Pancreas (tissue), 10 donors: ENCODE data around the gene LUM. TPM values are rescaled to one million over a fixed set of nuclear protein-coding genes. Genes with fewer than 3 reads are reported as not detected.

Experiments
- ATAC-seq, 4 donors: fragments of 200-7000 bp; cut with Tn5 transposase; one replicate each; pipeline versions ENCODE4 v1.8.0 to v1.9.1; 2020; ENCODE audit warnings: mild to moderate bottlenecking in 4 of 4, moderate library complexity in 4 of 4
- DNase-seq, 6 donors: peaks; one replicate each; pipeline ENCODE4 v3.0.0-alpha.2; 2020
- FAIRE-seq: peaks from 2 replicates; lab custom pipeline; 2012; peaks lifted over from hg19 to GRCh38; lab: Jason Lieb, UNC
- H3K27ac ChIP-seq, 4 donors: fragments of 200-600 bp; sonication (generic); 1 replicate in 3 of 4; 2 replicates in 1 of 4; pipeline versions ENCODE4 v1.5.0 to v1.8.0; 2020
- H3K27me3 ChIP-seq, 4 donors: fragments of 200-600 bp; one replicate each; pipeline ENCODE4 v1.8.0; 2021
- H3K36me3 ChIP-seq, 3 donors: fragments of 200-600 bp; sonication (generic) in 1 of 3; one replicate each; pipeline versions ENCODE4 v1.5.0 to v1.8.0; 2020 to 2021
- H3K4me1 ChIP-seq, 3 donors: fragments of 200-600 bp; one replicate each; pipeline ENCODE4 v1.8.0; 2021
- H3K4me3 ChIP-seq, 4 donors: fragments of 200-600 bp; sonication (generic) in 2 of 4; one replicate each; pipeline versions ENCODE4 v1.5.0 to v1.8.0; 2020 to 2021
- H3K9me3 ChIP-seq, 4 donors: fragments of 200-600 bp; one replicate each; pipeline ENCODE4 v1.8.0; 2021
- WGBS, 2 donors: extraction: QIAGEN DNeasy Blood & Tissue Kit; methylation state at CpG; one replicate each; pipeline ENCODE4 v1.1.7; 2013; 5-methylcytosine and 5-hydroxymethylcytosine counted together
- intact Hi-C, 3 donors: fragments of 100-400 bp; cut with DNase I; formaldehyde crosslinking; loops; one replicate each; pipeline versions ENCODE4 v1.11.1 to v1.14.2; 2022
- polyA plus RNA-seq, 2 donors: library from polyadenylated mRNA; stranded (reverse); fragments of 200-250 nt; gene quantifications; one replicate each; pipeline ENCODE4 v1.2.3, GENCODE V29; 2013
- total RNA-seq, 6 donors: library from RNA; stranded (reverse); fragmentation: NEBNext Ultra II Directional in 4 of 6; extraction: Animal tissue kit (Norgen Biotek cat#: 25700) in 4 of 6; gene quantifications; one replicate each; pipeline versions ENCODE4 v1.2.1 to v1.2.4, GENCODE V29; 2021 to 2023
- TF ChIP-seq, protein P1 (sequence below), 4 donors: fragments of 200-600 bp; sonication (generic) in 3 of 4; IDR thresholded peaks; one replicate each; pipeline versions ENCODE4 v1.5.0 to v1.8.0; 2021; ENCODE audit warnings: antibody characterized with exemption in 4 of 4
- donor health status: healthy with polysubstance abuse.
- donor health status: DM: no; HTN: no; CAD: no; lungs with moderate emphysema.
- donor health status: DM: no; HTN: no; CAD: no.
- donor health status: control.
- donor health status: control.
- donor health status: Bipolar disorder and iron deficiency.
- donor health status: DM: yes; HTN: yes; CAD: no.
- donor health status: DM: no; HTN: no; CAD: no.
- donor health status: DM: no; HTN: no; CAD: no.
- donor health status: DM: yes; HTN: yes; CAD: no.

Gene LUM
- total and polyA plus RNA-seq, 8 donors = 5.1 to 164 (median 18.4) TPM

DNA sequence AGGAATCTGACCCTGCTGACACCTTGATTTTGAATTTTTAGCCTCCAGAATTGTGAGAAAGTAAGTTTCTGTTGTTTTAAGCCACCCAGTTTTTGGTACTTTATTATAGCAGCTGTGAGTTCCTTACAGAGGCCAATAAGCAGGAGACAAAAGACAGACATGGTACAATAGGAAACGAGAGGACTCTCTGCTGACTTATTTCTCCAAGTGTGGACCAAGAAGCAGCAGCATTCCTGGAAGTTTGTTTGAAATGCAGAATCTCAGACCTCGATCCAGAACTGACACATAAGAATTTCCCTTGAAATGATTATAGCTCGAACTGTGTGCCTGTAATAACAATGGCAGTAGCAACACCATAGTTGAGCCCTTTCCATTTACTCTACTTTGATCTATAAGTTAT lies 31.9 kb upstream of the LUM start:
- FAIRE-seq (no peak), ATAC-seq (no peak), DNase-seq (no peak)
- H3K4me3 ChIP-seq = no peak overlapping the region
- intact Hi-C loops = no loop called here
- H3K27ac ChIP-seq = no peak overlapping the region
- no peaks in the 10 kb centered on the region for H3K27me3 ChIP-seq
- WGBS, 2 donors = 70 to 75% methylated on average over 3 of the region's 3 CpGs
- H3K9me3 ChIP-seq = no peaks in the 10 kb centered on the region
- TF ChIP-seq, protein P1, sequence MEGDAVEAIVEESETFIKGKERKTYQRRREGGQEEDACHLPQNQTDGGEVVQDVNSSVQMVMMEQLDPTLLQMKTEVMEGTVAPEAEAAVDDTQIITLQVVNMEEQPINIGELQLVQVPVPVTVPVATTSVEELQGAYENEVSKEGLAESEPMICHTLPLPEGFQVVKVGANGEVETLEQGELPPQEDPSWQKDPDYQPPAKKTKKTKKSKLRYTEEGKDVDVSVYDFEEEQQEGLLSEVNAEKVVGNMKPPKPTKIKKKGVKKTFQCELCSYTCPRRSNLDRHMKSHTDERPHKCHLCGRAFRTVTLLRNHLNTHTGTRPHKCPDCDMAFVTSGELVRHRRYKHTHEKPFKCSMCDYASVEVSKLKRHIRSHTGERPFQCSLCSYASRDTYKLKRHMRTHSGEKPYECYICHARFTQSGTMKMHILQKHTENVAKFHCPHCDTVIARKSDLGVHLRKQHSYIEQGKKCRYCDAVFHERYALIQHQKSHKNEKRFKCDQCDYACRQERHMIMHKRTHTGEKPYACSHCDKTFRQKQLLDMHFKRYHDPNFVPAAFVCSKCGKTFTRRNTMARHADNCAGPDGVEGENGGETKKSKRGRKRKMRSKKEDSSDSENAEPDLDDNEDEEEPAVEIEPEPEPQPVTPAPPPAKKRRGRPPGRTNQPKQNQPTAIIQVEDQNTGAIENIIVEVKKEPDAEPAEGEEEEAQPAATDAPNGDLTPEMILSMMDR (IDR thresholded peaks at IDR 0.05) = no peak
- peaks cover 0 to 4% (median 0%) of the 10 kb centered on the region in 3 donors for H3K4me1 ChIP-seq
- H3K36me3 ChIP-seq = no peaks in the 10 kb centered on the region

DNA sequence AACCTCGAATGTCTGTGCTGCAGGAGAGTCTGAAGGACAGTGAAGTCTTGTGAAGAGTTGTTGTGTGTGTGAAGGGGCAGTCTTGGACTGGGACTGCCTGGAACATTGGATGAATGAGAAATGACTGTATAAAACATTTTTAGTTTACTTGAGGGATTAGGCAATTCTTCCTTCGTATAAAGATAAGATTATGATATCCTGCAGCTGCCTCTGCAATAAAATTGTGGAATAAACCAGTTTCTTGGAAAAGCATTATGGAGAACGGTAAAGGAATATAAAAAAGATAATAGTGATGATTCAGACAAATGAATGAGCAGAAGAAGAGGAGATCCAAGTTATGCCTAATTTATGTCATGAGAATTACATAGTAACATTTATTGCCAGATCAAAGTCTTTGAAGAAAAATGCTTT lies 30.9 kb upstream of the LUM start:
- DNase-seq (no peak), ATAC-seq (peak in 2 of 4 donors; percentile 57 to 59), FAIRE-seq (no peak)
- no peak overlapping the region for H3K27ac ChIP-seq
- H3K9me3 ChIP-seq = no peaks in the 10 kb centered on the region
- WGBS, 2 donors = 53 to 56% methylated on average over 3 of the region's 3 CpGs
- TF ChIP-seq, protein P1 (IDR thresholded peaks at IDR 0.05) = no peak
- H3K27me3 ChIP-seq = no peaks in the 10 kb centered on the region
- no peaks in the 10 kb centered on the region for H3K36me3 ChIP-seq
- H3K4me1 ChIP-seq = peaks cover 0 to 6% (median 0%) of the 10 kb centered on the region in 3 donors
- no peak overlapping the region for H3K4me3 ChIP-seq
- intact Hi-C loops = no loop called here

DNA sequence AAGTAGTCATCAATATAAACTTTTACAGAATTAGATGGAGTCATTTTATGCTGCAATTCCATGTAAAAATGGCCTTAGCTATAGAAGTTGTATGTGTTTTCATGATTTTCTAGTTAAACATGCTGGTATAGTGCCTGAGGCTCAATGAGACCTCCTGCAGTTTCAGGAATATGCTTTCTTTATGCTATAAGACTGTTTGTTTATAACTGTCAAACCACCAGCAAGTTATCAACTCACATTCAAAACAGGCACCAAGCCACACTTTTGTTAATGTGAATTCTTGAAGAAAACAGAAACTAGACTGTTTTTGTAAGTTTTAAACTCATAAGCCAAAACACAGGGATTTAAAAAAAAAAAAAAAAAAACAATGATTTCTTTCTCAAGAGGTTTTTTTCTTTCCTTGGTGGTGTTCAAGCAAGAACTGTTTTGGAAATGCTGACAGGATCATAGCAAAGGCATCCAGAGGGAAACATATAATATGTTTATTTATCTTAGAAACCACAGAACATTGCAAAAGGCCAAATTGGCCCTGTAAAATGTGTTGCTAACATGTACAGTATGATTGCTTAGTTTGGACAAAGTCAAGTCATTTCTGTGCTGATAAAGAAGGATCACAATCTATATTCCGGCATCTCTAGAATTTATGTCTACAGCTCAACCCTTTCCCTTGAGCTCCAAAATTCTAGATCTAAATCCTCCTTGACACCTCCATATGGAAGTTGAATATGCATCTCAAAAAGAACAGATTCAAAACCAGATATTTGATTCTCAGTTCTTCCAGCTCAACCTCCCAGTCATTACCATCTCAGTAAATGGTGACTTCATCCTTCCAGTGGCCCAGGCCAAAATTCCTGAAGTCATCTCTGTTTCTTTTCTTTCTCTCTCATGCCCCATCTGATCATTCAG lies 29.0 kb upstream of the LUM start:
- ATAC-seq = peak in 3 of 4 donors; percentile 27 to 53 (median 31)
- FAIRE-seq = no peak
- DNase-seq = no peak
- H3K27ac ChIP-seq = no peak overlapping the region
- 92 to 96% methylated on average over 1 of the region's 1 CpG for WGBS, 2 donors
- no peak overlapping the region for H3K4me3 ChIP-seq
- H3K27me3 ChIP-seq = peaks cover 0 to 6% (median 0%) of the 10 kb centered on the region in 4 donors
- no peaks in the 10 kb centered on the region for H3K9me3 ChIP-seq
- peaks cover 0 to 6% (median 0%) of the 10 kb centered on the region in 3 donors for H3K4me1 ChIP-seq
- H3K36me3 ChIP-seq = no peaks in the 10 kb centered on the region
- TF ChIP-seq, protein P1 (IDR thresholded peaks at IDR 0.05) = no peak
- intact Hi-C loops = no loop called here

DNA sequence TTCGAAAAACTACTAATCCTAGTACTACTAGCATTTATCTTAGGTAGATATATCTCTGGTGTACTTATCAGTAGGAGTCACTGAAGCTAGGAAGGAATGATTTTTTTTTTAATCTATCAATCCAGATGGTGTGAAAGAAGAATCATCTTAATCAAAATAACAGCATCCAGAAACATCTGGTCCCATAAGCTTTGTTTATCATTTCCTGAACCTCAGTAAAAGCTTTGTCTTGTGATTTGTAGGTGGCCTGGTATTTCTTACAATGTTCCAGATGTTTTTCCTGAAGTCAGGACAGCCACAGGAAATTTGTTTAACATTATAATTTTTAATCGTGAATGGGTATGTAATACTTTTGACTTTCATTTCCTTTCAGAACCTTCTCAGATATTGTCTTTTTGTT lies 28.0 kb upstream of the LUM start:
- no peak overlapping the region for H3K27ac ChIP-seq
- WGBS, 2 donors = 60 to 73% methylated on average over 2 of the region's 2 CpGs

More for the DNA sequence above, 28.0 kb upstream of the LUM start:
- Histone ChIP-seq H3K9me3 (no peaks in the 10 kb centered on the region), H3K4me3 (no peak overlapping the region), H3K4me1 (peaks cover 0 to 6% (median 0%) of the 10 kb centered on the region in 3 donors), H3K36me3 (no peaks in the 10 kb centered on the region), H3K27me3 (peaks cover 0 to 6% (median 0%) of the 10 kb centered on the region in 4 donors)
- TF ChIP-seq, protein P1 (IDR thresholded peaks at IDR 0.05) = no peak
- FAIRE-seq (no peak), ATAC-seq (no peak), DNase-seq (no peak)
- intact Hi-C loops = no loop called here
